Limb (tissue), 2 donors: ENCODE data around the gene RUNX3.
"Not testable (repeated sequence)": the region's sequence is repeated elsewhere in the genome, so short reads cannot be mapped to it uniquely, and the experiment has no call there.

Experiments
- DNase-seq, 2 donors: peaks; one replicate each; pipeline ENCODE4 v3.0.0-alpha.2; 2016; ENCODE audit errors: extremely low spot score in 2 of 2

RUNX3 gene

DNA sequence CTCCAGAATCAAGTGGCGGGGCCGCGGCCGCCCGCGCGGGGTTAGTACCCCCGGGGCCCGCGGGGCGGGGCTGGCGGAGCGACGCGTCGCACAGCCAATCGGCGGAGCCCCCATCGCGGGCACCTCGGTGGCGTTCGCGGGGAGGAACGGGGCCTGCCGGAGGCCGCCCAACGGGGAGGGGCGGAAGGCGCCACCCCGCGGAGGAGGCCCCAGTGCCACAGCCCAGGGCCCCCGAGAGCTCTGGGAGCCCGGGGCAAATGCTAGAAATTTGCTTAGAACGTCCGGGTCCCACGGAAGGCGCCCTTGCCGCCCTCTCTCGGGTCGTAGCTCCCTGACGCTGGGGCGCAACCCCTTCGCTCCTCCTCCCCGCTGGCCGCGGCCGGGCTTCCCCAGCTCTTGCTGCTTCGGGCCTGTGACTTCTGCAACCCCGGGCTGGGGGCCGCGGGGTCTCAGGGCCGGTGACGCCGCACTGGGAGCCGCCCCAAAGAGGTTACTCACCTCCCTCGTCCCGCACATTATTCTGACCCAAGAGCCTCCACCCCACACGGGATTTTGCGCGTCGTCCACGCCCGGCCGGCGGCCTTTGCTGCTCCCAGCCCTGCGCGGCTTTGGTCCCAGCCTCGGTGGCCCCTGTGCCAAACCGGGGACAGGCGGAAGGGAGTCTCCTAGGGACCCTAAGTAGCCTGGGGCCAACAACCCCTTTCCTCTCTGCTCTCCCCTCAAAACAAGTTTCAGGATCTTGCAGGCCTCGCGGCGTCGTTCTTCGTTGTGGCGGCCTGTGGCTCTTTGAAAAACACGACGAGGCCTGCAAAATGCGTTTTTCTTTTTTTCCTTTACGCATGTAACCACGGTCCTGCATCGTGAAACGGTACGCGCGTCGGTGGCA is at the start of gene RUNX3:
RUNX3 (minus strand) TSS at position 17 of the 886 bp plus-strand sequence. CDS start 408 bp downstream, outside the sequence.
- peak in 1 of 2 donors; percentile 63 for DNase-seq

DNA sequence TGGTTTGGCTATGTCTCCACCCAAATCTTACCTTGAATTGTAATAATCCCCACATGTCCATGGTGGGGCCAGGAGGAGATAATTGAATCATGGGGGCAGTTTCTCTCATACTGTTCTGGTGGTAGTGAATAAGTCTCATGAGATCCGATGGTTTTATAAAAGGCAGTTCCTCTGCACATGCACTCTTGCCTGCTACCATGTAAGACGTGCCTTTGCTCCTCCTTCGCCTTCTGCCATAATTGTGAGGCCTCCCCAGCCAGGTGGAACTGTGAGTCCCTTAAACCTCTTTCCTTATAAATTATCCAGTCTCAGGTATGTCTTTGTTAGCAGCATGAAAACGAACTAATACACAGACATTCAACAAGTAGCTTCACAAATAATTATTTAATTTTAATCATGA is 49.2 kb upstream of the RUNX3 start:
- DNase-seq: not testable (repeated sequence)

DNA sequence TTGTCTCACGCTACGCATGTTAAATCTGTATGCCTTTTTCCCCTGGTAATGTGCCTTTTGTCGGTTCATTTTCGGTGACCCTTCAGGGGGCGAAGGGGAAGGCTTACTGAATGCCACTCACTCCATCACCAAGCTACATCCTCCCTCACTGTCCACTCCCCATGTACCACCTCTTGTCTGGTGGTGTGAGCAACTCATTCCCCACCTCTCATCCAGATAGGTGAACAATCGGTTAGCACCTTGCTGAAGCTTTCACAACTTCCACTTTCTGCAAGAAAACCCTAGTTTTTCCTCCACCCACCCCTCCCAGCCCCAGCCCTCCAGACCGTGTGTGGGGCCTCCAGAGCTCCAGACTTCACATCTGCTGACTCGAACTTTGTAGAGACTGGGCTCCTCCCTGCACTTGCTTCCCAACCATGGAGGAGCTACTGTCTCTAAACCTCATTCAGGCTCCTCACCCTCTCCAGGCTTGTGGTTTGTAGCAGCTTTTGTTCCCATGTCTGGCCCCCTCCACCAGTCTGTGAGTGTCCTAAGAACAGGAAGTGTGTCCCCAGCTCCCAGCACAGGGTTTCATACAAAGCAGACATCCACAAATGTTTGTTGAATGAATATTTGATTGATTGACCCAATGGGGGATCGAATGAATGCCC is 48.4 kb upstream of the RUNX3 start:
- no peak for DNase-seq

DNA sequence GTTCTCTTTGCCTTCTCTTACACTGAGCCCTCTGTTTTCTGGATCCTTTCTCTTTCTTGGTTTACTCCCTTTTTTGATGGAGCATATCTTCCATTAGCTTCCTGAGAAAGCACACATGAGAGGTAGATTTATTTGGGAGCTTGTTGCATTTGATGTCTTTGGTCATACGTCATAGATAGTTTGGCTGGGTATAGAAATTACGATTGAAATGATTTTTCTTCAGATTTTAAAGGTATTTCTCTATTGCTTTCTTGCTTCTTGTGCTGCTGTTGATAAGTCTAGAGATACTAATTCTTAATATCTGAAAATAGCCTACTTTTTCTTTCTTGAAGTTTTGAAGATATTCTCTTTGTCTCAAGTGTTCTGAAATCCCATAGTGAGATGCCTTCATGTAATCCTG is 45.3 kb upstream of the RUNX3 start:
- no peak for DNase-seq

DNA sequence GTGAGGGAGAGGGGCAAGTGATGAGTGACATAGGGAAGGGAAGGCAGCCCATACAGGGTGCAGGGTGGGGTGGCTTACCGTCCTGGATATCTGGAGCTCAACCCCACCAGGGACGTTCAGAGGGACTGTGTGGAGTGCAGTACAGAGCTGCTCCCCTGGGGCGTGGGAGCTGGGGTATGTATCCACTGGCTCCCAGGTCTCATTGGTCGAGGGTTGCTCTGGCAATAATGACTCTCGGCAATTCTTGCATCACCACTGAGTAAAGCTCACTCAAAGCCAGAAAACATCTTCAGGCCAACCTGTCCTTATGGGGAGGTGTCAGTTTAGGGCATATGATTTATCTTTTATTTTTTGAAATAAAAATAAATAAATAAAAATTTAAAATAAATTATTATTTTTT is 43.2 kb upstream of the RUNX3 start:
- no peak for DNase-seq

DNA sequence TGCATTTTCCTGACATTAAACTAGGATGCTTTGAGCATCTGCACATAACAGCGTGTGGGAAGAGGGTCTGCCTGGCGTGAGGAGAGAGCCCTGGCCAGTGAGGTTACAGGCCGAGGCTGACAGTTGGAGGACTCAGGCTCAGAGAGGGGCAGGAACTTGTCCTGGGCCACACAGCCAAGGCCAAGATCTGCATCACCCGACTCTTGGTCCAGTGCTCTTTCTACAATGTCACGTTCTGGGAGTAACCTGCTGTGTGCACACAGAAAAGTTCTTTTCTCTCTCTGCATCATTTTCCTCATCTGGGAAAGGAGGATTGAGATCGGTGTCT is 42.8 kb upstream of the RUNX3 start:
- no peak for DNase-seq

DNA sequence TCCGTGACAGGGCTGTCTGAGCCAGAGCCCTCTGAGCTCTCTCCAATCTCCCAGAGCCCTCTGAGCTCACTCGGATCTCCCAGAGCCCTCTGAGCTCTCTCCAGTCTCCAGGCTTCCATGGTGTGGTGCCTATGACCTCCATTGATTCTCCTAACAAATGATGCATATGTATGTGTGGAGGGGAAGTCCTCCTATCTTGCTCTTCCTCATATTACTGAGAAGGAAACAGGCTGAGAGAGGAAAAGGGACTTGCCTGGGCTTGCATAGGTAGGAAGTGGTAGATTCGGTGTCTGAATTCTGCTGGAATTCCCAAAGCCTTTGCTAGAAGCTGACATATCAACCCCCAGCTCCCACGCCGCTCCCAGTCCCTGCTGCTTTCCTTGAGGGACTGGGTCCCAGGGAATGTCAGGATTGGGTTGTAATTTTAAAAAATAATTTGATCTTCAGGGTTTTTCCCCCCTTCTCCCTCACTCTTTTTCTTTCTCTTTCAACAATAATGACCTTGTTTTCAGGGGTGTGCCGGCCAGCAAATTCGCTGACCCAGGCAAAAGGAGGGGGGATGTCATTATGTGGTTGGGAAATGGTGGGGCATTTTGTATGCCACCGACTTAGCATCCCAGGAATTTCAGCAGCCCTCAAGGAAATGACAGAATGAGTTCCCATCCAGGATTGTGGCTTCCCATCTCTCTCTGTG is 42.3 kb upstream of the RUNX3 start:
- DNase-seq: no peak

DNA sequence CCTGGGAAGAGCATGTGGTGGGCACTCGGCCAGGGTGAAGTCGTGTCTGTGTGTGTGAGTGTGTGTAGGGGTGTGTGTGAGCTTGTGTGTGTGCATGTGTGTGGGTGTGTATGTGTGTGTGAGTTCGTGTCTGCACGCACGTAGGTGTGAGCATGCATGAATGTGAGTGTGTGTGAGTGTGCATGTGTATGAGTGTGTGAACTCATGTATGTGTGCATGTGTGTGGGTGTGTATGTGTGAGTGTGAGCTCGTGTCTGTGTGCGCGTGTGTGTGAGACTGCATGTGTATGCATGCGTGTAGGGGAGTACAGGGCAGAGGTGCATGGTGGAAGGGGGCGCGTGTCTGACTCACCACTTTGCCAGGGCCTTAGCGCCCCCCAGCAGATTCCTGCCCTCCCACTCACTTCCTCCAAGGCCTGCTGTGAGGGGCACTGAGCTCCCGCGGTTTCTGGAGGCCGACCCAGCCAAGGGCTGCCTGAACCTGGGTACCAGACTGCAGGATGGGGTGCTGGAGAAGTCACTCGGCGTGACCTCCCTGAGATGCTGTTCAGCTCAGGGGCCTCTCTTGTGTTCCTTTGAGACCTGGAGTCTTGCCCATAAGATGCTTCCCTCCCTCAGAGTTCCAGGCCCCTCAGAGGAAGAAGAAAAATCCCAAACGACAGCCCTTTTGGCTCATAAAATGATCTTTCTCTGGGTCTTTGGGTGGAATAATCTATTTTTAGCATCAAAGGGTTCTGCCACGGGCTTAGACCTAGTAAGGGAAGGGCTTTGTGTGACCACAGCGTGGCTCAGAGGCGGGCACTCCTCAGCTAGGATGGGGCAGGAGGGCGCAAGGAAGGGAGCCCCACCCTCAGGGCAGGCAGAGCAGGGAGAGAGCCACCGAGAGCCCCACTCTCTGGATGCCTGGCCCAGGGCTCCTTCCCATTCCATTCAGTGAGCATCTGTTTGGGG is 41.1 kb upstream of the RUNX3 start:
- DNase-seq: no peak

DNA sequence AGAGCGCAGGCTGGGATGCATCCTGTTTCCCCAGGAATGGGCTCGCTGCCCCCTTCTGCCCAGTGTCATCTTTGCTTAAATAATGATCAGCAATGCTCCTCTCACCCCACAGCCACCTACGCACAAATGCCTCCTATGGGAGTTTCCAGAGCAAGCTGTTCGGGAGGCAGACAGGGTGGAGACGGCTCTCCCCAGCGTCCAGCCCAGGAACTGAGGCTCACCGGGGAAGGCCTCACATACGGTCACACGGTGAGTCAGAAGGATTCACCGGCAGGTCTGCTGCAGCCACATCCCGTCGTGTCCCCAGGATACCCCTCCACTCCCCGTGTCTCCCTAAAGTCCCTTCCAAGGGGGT is 40.3 kb upstream of the RUNX3 start:
- no peak for DNase-seq

DNA sequence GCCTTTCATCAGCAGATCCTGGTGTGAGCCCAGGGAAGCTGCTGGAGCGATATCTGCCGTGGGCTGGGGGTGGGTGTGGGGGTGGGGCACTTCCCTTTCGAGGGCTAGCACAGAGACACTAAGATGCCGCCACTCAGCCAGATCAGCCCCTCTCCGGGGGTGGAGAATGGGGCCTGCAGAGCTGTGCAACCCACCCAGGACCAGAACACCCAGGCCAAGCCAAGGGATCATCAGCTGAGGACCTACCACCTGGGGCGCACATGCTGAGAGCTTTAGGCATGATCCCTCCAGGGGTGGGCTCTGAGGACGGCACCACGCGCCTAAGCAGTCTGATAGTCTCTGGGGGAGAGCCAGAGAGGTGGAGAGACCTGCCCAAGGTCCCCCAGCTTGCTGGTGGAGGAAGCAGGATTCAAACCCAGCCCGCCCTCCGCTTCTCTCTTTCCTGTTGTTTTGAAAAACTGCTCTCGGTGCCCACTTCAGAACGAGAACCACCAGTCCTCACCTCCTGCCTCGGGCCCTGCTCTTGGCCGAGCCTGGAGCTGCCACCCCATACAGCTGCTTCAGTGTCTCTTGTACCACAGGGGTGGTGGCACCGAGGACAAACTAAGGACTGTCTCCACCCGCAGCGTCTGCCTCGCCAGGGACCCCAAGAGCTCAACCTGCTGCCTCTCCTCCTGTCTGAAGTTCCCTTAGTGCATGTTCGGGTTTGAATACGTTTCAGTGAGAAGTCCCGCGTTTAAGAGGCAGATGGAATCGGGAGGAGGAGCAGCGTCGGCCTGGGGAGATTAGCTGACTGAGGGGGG is 39.7 kb upstream of the RUNX3 start:
- no peak for DNase-seq

DNA sequence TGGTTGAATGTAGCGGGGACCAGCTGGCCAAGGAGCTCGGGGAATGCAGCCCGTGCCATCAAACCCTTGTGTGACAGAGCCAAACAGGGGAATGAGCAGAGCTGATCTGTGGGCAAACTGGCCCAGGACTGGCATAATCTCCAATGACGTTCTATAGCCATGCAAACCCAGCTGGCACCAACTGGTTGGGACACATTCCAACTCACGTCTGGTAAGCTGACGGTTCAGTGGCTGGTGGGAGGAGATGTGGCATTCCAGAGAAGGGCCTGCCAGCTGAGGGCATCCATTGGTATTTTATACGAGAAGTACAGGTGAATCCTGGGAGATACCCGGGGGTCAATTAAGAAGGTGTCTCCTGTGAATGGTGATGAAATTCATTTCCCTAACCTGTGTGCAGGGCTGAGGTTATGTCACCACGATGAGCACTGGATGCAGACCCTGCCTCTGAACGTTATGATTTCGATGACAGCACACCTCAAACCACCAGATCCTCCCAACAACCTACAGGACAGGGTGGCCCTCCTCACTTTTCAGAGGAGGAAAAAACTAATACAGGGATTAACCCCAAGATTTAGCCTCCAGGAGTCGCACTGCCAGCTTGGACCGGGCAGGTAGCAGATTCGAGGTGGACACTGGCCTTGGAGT is 39.0 kb upstream of the RUNX3 start:
- no peak for DNase-seq

DNA sequence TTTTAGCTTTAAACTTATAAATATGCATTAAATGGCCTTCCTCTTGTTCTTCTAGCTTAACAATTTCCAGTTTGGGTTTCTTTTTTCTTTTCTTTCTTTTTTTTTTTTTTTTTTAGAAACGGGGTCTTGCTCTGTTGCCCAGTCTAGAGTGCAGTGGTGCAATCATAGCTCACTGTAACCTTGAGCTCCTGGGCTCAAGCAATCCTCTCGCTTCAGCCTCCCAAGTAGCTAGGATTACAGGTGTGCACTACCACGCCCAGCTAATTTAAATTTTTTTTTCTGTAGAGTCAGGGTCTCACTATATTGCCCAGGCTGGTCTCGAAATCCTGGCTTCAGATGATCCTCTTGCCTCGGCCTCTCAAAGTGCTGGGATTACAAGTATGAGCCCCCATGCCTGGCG is 37.9 kb upstream of the RUNX3 start:
- no peak for DNase-seq

DNA sequence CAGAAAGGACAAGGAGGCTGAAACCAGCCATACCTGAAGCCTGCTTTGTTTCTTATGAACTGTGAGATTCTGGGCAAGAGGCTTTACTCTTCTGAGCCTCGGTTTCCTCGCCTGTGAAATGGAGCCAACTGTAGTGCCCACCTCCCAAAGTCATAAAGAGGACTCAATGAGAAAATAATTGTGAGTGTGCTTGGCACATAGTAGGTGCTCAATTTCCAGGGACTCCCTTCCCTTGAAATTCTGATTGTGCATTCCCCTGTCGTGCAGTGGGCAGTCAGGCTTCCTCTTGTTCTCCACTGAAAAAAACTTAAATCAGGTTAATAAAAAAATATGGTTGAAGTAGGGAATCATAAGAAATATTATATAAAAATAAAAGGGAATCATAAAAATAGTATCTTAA is 37.5 kb upstream of the RUNX3 start:
- DNase-seq: no peak

DNA sequence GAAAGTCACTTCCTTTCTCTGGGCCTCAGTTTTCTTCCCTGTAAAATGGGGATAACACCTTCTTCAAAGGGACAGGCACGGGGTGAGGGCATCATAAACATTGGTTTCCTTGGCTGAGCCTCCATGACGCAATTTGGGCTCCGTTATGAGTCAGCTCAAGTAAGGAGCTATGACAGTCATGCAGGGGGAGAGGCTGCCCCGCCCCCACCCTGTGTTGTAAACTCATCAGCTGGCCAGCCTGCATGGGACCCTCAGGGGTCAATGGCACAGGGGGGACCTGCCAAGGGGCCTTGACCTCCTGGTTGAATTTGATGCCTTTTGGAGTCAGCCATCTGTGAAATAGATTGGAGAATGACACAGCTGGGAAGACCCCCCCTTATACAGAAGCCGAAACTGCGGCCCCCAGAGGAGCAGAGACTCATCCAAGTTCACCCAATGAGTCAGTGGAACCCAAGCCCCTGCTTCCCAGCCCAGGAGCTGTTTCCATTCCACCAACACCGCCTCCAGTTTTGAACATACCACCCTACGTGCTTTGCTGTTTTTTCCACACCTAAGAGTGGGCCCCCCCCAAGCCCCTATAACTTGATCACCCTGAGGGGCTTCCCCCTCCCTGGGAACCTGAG is 36.8 kb upstream of the RUNX3 start:
- DNase-seq: no peak

DNA sequence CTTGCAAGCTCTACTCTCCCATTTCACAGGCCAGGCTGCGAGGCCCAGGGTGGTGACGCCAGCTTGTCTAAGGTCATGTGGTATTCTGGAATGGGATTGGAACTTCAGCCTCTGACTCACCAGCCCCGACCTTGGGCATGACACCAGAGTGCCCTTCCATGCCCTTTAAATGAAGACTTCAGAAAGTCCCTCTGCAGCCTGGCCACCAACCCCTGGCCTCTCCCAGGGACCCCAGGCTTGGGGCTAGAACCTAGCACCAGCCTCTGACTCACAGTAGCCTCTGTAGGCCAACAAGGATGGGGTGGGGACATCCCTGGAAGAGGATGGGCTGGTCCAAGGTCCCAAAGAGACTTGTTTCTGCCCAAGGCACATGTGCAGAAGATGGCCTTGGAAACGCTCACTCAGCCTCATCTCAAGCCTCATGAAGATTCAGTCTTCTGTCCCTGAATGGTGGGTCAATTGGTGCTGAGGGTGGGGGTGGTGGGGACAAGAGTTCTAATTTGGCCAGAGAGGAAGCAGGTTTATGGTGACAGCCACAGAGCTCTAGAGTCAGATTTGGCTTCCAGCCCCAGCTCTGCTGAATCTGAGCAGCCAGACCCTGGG is 36.1 kb upstream of the RUNX3 start:
- DNase-seq: no peak

DNA sequence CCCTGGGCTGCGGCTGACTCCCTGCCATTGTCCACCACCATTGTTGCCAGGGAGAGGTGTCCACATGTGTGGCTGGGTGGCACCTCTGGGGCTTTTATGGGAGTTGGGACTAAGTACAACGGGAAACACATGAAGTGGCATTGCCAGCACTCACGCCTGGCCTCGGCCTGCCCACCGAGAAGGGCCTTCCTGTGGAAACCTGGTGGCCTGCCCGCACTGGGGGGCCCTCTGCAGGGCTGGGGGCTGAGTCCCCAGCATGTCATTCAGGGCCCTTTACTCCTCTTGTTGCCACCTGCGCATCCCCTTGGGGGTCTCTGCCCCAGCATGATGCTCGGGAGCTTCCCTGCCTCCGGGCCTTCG is 35.5 kb upstream of the RUNX3 start:
- no peak for DNase-seq

DNA sequence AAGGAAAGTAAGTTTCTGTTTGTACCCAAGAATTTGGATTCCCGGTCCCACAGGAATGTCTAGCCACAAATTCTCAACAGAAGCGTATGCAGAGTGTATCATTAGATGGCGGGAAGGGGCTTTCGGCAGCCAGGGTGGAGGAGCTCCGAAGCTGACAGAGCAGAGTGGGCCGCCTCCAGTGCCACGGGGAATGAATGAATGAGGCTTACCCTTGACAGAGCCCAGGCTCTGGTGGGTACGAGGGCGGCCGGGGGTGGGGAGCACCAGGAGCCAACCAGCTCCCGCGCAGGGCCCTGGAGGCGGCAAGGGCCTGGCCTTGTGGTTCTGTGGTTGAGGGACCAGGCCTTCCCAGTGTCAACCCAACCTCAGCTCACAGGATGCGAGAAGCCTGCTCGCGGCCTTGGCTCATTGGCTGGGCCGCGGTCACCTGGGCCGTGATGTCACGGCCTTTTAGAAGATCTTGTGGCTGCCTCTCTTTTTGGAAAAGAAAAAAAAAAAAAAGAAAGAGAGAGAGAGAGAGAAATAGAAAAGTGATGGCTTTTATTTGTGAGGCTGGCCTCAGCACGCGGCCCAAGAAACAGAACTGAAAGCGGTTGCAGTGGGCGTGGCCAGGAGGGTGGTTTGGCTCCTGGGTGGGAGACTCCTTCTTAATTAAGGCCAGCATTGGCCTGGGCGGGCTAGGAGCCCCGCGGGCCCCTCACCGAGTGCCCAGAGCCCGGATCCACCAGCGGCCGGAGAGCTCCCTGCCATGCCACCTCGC is 34.9 kb upstream of the RUNX3 start:
- no peak for DNase-seq

DNA sequence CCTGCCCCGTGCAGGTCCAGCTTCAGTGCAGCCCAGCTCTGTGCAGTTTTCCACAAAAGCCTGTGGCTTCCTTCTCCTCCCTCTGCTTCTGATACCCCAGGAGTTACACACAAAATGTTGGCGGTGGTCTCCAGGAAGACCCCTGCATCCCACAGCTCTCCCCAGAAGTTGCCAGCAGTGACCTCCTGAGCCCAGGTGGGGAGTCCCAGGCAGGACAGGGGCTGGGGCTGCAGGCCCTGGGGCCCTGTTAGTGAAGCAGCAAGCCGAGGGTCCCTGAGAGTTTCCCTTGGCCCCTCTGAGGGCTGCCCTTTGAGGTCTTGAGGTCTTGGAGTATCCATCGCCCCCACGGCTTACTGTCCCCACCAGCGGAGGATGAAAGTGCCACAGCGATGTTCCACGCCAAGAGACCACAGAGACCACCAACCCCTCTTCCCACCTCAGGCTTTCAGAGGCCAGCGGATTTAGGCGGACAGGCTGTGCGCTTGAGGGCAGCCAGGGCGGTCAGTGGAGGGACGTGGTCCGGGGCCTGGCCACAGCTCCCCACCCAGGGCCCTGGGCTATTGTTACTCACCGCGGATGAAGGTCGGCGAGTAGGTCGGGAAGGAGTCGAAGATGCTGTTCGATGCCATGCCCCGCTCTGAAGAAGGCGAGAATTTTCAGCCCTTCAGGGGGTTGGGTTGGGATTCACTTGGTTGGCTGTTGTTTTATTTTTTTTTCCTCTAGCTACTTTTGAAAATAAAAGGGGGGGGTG is 34.0 kb upstream of the RUNX3 start:
- DNase-seq: no peak
